ENCODE results near the gene SORCS3. TPM values are rescaled to one million over a fixed set of nuclear protein-coding genes. Genes with fewer than 3 reads are reported as not detected.

SORCS3 gene
- total and polyA plus RNA-seq, 10 of the 15 experiments (the other 5 are each of a cell fraction or from before 2014, with no cell fraction given) = 0.01 to 0.04 (median 0.02) TPM; not detected in 7

- H3K4me1 ChIP-seq (ENCODE audit: control insufficient read depth, insufficient read depth, low read length) = no peaks in the 10 kb centered on the region
- no peak overlapping the region for H3K9ac ChIP-seq (ENCODE audit: control insufficient read depth, insufficient read depth, low read length)
- no peaks in the 10 kb centered on the region for H3K79me2 ChIP-seq (ENCODE audit: control insufficient read depth, insufficient read depth, low read length)
- no TSS peak for BruUV-seq (replicated peaks)
- no peak overlapping the region for H2AFZ ChIP-seq (ENCODE audit: control insufficient read depth, low read depth, low read length)
- H3K9me3 ChIP-seq (replicated peaks; ENCODE audit: control insufficient read depth, insufficient read depth, low read length) = no peaks in the 10 kb centered on the region
- DNase-seq (ENCODE audit: low read depth, low spot score) (no peak), ATAC-seq (no peak), FAIRE-seq (no peak)
- H3K27ac ChIP-seq (ENCODE audit: control insufficient read depth, insufficient read depth) = no peak overlapping the region
- ChIA-PET RAD21 (ENCODE audit: unreplicated experiment) (no interaction called here), CTCF (no interaction called here), SMC1A (ENCODE audit: uncharacterized antibody, unreplicated experiment) (no interaction called here), POLR2A (interaction anchor here (0.6 kb wide), 1 partner anchor 617 kb away, joined by 4 read pairs; no protein-coding TSS in a partner anchor)
- no peaks in the 10 kb centered on the region; a peak in 1 of 4 replicates for H3K27me3 ChIP-seq (replicated peaks in 1 of 2; ENCODE audit: control insufficient read depth in 2 of 2, insufficient read depth in 2 of 2, low read length in 1 of 2)
- no peak overlapping the region for H3K4me2 ChIP-seq (ENCODE audit: control insufficient read depth, insufficient read depth)
- no peak overlapping the region for H3K4me3 ChIP-seq
- in situ Hi-C loops (cut with MboI) = no loop called here
- no peaks in the 10 kb centered on the region for H4K20me1 ChIP-seq (ENCODE audit: control insufficient read depth, insufficient read depth)
- intact Hi-C loops (cut with micrococcal nuclease; ENCODE audit: unreplicated experiment) = no loop called here
- 33% methylated on average over 3 of the region's 3 CpGs for WGBS (ENCODE audit: insufficient coverage, insufficient replicate concordance, low lambda C conversion rate, missing lambda C conversion rate)
- H3K36me3 ChIP-seq (ENCODE audit: control insufficient read depth in 2 of 2, insufficient read depth in 2 of 2, low read length in 1 of 2) = no peaks in the 10 kb centered on the region
- TF ChIP-seq NFYB (IDR thresholded peaks at IDR 0.05; ENCODE audit: insufficient read depth, low read depth, low read length) (no peak), SREBF2 (IDR thresholded peaks at IDR 0.05; ENCODE audit: low read length) (no peak), RUNX3 (IDR thresholded peaks at IDR 0.05; ENCODE audit: low read length) (no peak), KLF5 (IDR thresholded peaks at IDR 0.05; ENCODE audit: partially characterized antibody) (no peak), NBN (IDR thresholded peaks at IDR 0.05) (no peak), USF2 (IDR thresholded peaks at IDR 0.05; ENCODE audit: borderline replicate concordance, low read depth, low read length) (no peak), FOXM1 (IDR thresholded peaks at IDR 0.05; ENCODE audit: low read depth, low read length) (no peak), EP300 (IDR thresholded peaks at IDR 0.05; ENCODE audit: borderline replicate concordance in 1 of 2, control insufficient read depth in 1 of 2, low read depth in 2 of 2, low read length in 2 of 2) (no peak), MEF2A (IDR thresholded peaks at IDR 0.05; ENCODE audit: insufficient read depth, low read depth, low read length) (no peak), ZNF207 (IDR thresholded peaks at IDR 0.05; ENCODE audit: borderline replicate concordance) (no peak), BACH1 (IDR thresholded peaks at IDR 0.05; ENCODE audit: borderline replicate concordance) (no peak), NR2F1 (conservative IDR thresholded peaks at IDR 0.05) (no peak), NR2C2 (IDR thresholded peaks at IDR 0.05; ENCODE audit: borderline replicate concordance, control insufficient read depth, insufficient read length, low read depth) (no peak), PAX8 (IDR thresholded peaks at IDR 0.05) (no peak), ZNF687 (IDR thresholded peaks at IDR 0.05) (no peak), WRNIP1 (IDR thresholded peaks at IDR 0.05; ENCODE audit: borderline replicate concordance, low read depth, low read length) (no peak)
- TF ChIP-seq, protein P1, sequence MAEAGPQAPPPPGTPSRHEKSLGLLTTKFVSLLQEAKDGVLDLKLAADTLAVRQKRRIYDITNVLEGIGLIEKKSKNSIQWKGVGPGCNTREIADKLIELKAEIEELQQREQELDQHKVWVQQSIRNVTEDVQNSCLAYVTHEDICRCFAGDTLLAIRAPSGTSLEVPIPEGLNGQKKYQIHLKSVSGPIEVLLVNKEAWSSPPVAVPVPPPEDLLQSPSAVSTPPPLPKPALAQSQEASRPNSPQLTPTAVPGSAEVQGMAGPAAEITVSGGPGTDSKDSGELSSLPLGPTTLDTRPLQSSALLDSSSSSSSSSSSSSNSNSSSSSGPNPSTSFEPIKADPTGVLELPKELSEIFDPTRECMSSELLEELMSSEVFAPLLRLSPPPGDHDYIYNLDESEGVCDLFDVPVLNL (IDR thresholded peaks at IDR 0.05; ENCODE audit: low read depth, low read length) = no peak
- TF ChIP-seq, protein P2, sequence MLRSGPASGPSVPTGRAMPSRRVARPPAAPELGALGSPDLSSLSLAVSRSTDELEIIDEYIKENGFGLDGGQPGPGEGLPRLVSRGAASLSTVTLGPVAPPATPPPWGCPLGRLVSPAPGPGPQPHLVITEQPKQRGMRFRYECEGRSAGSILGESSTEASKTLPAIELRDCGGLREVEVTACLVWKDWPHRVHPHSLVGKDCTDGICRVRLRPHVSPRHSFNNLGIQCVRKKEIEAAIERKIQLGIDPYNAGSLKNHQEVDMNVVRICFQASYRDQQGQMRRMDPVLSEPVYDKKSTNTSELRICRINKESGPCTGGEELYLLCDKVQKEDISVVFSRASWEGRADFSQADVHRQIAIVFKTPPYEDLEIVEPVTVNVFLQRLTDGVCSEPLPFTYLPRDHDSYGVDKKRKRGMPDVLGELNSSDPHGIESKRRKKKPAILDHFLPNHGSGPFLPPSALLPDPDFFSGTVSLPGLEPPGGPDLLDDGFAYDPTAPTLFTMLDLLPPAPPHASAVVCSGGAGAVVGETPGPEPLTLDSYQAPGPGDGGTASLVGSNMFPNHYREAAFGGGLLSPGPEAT (IDR thresholded peaks at IDR 0.05; ENCODE audit: low read depth) = no peak
These were observed 269.6 kb downstream of the SORCS3 start for GRCh38 chr10:104910712-104911111.

Measured in GM12878 (cell line).